Amygdala (tissue), 56 donors: ENCODE data around the gene NEMF.
A peak's percentile ranks its signal among the peaks of the same experiment; 100 is the strongest.
"Not testable (repeated sequence)": the region's sequence is repeated elsewhere in the genome, so short reads cannot be mapped to it uniquely, and the experiment has no call there.

ENCODE experiments used
- DNase-seq, 56 donors: peaks; one replicate each; lab custom pipeline; 2025; lab: John Stamatoyannopoulos, UW

Gene NEMF

DNA sequence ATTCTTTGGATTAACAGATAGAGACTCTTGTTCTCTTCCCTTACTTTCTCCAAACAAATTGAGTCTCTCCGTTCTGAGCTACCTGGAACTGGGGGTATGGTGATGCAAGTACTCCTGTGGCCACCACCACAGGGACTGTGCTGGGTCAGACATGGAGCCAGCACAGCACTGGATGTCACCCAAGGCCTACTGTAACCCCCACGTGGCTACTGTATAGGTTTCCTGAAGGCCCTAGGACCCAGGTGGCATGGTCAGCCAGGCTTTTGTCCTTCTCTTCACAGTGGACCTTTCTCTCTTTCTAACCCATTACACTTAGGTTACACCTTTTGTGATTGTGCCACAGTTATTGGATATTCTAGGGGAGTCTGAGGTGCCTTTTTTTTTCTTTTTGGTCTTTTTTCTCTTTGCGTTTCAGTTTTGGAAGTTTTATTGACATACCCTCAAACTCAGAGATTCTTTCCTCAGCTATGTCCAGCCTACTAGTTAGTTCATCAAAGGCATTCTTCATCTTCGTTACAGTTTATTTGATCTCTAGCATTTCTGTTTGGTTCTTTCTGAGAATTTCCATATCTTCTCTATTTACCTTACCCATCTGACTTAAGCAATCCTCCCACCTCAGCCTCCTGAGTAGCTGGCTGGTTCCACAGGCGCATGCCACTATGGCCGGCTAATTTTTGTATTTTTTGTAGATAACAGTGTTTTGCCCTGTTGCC lies 90.6 kb downstream of the NEMF start:
- no peak for DNase-seq

DNA sequence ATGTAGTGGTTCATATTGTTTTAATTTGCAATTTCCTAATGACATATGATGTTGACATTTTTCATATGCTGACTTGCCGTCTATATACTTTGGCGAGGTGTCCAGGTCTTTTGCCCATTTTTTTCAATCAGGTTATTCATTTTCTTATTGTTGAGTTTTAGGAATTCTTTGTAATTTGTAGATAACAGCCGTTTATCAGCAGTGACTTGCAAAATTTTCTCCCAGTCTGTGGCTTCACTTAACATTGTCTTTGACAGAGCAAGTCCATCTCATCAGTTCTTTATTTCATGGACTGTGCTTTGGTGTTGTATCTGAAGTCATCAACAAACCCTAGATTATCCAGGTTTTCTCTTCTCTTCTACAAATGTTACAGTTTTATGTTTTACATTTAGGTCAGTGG lies 97.2 kb downstream of the NEMF start:
- no peak for DNase-seq

DNA sequence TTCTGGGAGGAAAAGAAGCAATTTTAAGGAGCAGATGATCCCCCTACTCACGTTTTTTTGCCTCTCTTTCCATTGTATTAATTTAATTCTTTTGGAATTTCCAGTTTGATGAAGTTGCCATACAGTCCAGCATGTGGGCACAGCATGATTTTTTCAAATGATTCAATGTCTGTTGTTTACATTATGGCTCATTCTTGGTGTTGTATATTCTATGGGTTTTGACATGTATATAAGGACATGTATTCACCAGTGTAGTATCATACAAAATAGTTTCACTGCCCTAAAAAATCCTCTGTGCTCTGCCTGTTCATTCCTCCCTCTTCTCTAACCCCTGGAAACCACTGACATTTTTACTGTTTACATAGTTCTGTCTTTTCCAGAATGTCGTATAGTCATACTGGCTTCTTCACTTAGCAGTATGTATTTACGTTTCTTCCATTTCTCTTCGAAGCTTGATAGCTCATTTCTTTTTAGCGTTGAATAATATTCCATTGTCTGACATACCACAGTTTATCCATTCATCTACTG lies 98.0 kb downstream of the NEMF start:
- DNase-seq: no peak

DNA sequence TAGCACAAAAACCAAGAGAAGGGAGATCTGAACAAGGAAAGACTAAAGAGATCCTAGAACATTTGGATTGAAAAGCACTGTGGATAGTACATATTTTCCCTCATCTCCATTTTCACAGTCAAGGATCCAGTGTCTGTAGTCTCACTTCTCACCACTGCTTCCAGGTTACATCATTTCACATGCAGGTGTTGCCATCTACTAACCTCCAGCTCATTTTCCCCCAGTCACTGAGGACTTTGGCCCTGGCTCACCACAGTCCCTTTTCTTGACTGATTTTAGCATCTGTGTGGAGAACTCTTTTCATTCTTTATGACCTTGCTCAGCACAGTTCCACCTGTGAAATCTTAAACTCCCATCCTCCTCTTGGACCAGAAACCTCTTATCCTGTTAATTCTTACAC lies 106.1 kb downstream of the NEMF start:
- DNase-seq: not testable (repeated sequence)

DNA sequence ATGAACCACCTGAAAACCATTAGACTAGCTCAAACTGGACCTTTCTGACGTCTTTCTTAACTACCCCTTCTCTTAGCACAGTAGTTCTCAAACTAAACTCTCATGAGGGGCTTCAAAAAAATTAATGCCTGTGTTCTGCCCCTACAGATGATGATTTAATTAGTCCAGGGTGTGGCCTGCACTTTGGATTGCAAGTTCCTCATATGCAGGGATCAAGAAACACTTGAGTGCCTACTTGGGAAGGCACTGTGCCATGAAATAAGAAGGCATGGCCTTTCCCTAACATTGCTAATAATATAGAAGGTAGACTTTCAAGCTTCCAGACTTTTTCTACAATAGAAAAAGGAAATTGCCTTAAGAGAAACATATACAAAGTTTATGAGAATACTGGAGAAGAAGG lies 107.4 kb downstream of the NEMF start:
- no peak for DNase-seq

GRCh38 chr14:49735669-49736068 lies 116.9 kb downstream of the NEMF start:
- DNase-seq: not testable (repeated sequence)

DNA sequence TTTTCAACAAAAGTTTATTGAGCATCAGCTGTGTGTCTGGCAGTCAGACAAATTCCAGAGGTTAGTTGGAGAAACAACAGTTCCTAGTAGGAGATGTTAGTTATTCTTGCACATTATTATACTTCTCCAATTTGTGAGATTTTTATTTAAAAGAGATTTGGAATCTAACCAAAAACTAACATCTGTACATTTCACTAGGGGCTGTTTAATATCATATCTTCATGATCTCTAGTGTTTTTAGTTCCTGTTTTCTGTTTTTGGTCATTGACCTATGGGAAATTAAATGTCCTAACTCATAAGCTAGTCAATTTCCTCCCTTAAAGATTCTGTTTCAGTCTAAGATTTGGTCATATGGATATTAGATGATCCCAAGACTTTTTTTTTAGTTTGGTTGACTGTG lies 118.8 kb downstream of the NEMF start:
- no peak for DNase-seq

DNA sequence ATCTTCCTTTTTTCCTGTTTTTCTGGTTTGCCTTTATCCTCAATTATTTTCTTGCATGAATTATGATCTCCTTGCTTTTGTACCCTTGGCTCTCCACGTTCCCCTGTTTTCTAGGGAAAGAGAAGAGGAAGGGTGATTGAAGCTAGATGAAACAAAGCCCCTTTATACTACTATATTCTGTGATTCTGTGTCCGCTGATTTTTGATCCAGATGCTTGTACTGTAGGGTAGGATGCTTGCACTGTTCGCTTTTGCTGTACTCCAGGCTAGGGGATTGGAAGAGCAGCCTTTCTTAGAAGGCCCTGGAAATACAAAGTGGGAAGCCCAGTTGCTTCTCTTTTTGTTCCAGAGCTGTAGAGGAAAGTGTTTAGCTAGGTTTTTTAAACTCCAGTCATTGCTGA lies 119.7 kb downstream of the NEMF start:
- DNase-seq: peak in 3 of 56 donors; percentile 0 to 19 (median 8)
